Superior temporal gyrus (tissue), 1 donor: ENCODE data around the gene MTHFS.

Experiments
- DNase-seq: peaks from one replicate; pipeline ENCODE4 v3.0.0-alpha.2; 2016; ENCODE audit errors: extremely low spot score

MTHFS gene

DNA sequence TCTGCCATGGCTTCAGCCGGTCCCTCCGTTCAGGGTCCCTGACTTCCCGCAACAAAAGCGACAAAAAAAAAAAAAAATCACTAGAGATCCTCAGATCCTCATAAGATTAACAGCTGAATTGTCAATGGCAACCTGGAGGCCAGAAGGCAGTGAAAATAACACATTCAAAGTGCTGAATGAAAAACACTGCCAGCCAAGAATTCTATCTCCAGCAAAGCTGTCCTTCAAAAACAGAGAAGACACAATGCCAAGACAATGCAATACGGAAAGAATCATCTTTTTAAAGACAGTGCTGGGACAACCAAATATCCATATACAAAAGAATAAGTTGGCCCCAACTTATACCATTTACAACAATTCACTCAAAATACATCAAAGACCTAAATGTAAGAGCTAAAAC lies 21.6 kb downstream of the MTHFS start:
- DNase-seq: no peak

DNA sequence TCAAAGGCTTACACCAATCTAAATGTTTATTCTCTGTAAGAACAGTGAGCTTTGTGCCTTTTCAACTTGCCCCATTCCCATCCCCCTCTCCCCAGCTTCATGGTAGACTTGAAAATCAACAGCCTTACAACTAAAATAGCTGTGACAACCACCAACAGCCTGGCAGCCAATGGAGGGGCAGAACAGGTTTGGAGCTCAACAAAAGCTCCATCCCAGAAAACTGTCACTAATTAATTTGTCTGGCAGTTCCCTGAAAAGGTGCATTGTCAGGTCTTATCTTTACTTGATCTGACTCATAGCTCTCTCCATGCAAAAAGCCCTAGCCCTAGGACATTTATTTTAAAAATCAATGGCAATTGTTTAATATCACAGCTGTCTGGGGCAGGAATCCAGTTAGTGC lies 22.6 kb downstream of the MTHFS start:
- DNase-seq: no peak

DNA sequence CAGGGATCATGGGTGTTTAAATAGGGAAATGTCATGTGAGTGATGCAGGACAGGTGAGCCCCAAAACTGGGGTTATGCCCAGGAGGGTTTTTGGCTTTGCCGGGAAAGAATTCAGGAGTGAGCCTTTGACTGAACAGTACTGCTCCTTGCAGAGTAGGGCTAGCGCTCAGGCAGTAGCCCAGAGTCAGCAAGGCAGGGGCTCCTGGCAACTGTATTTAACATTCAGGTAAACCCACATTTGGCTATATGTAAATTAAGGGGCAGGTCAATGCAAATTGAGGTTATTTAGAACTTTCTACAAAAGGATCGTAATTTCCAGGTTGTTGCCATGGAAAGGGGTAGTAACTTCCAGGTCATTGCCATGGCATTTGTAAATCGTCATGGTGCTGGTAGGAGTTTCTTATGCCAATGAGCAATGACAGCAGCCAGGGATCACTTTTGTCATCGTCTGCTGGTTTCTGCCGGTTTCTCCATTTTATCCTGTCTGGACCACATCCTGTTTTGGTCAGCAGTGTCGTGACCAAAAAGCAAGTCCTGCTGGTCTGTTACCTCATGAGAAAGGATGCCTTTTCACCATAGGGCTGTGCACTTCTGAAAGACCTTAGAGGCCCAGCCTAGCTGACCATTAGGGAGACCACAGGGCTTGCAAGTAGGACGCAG lies 24.3 kb downstream of the MTHFS start:
- DNase-seq: no peak

DNA sequence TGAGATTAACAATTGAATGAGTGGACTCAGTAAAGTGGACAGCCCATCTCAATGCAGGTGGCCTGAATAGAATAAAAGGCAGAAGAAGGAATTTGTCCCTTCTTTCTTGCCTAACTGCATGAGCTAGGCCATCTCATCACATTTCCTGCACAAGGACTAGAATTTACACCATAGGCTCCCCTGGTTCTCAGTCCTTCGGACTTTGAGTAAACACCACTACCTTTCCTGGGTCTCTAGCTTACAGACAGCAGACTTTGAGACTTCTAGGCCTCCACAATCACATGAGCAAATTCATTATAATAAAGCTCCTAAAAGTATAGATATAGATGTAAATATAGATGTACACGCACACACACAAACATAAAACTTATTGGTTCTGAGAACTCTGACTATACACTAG lies 28.3 kb downstream of the MTHFS start:
- DNase-seq: no peak

DNA sequence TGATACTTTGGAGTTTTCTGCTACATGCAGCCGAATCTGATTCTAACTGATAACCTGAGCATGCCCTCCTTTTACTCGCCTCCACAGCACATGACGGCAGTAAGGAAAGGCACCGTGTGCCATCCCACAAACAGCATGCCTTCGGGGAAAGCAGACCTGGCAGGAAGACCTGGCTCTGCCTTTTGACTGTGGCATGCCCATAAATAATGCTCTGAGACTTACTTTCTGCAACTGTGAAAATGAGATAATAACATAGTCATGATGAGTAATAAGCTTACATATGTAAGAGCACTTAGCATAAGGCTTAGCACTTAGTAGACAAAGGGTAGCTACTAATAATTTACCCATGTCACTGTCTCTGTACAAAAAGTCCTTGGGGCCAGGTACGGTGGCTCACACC lies 32.9 kb downstream of the MTHFS start:
- DNase-seq: no peak

DNA sequence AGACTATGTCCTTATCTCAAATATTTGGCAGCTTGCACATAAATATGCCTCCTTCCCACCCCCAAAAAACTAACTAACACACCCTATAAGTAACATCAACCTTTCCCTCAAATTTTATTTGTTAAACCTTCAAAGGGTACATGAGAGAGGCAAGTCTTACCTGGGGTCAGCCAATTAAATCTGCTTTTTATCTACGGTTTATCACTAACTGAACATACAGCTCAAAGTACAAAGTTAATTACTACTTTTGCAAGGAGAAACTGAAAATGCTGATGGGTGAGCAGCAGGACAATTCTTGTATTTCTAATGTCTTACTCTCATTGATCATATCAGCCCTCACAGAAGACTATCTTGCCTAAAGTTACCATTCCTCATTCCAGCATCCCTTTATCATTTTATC lies 34.6 kb downstream of the MTHFS start:
- DNase-seq: no peak

DNA sequence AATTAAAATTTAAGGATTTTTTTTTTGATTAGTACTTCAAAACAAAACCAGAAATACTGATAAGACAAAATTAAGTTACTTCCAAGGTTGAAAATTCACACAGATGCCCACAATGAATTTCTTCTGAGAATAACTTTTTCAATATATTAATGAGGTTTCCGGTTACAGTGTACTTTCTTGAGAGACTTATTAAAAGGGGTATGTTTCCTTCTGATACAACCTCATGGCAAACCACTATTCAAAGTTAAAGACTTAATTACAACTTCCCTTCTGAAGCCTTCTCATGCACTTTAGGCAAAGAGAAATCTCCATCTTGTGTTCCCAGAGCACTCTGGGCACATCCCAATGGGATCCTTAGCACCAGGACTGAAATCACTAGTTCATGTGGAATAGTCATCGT lies 36.2 kb downstream of the MTHFS start:
- no peak for DNase-seq

DNA sequence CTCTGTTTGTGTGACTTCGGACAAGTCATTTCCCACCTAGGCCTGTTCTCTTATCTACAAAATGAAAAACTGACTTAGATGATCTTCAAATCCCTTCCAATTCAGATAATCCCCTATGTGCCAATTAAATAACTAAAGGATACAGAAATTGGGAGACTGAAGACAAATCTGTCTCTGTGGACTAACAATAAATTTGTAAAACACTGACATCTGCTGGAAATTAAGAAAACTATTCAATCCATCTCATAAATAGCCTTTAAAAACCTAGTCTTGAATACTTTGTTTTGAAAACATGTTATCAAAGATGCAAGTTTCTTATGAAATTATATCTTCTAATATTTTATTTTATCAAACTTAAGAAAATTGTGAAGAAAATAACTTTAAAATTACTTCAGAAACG lies 38.3 kb downstream of the MTHFS start:
- DNase-seq: peak; percentile 38

DNA sequence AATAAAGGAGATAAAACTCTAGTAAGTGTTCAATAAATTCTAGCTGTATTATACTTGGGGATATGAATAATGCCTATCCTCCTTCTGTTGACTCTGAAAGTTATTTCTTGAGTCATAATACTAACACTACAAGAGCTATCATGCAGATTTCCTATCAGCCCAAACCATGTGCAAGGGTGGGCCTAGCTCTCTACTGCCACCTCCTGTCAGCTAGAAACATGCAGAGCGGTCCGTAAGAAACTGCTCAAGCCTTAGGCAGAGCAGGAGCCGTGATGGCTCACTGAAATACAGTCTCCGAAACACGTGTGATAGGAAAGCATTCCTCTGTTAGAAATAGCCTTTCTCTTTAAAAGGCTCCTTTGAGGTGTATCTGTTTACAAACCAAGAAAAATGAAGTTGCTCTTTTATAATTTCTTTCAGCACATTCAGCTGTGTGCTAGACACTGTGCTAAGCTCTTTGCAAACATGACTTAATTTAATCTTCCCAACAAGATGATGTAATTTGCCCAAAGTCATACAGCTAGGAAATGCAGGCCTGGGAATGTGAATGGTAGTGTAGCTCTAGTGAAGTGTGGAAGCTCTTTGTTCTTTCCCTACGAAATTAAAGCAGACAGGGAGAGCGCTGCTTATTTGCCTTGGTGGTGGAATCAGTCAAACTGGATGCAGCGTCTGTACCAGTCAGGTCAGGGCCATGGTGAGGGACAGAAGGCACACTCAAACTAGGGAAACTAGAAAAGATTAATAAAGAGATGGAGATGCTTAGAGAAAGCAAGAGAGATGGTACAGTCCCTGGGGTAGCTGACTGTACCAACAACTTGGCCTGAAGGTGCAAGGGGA lies 43.1 kb downstream of the MTHFS start:
- peak; percentile 91 for DNase-seq

DNA sequence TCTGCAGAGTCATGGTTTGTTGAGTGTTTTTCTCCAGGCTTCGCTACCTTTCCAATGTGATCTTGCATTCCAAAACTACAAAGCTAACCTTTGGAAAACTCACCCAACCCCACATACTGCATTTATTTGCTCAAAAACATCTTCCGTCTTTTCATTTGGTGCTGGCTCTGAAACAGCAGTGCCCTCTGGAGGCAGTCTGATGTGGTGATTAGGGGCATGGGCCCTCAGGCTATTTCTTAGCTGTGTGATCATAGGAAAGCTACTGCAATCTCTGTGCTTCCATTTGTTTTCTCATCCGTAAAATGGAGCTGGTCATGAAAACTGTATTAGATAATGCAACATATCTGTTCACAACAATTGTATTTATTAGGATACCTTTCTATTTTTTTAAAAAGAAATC lies 47.0 kb downstream of the MTHFS start:
- peak; percentile 73 for DNase-seq

DNA sequence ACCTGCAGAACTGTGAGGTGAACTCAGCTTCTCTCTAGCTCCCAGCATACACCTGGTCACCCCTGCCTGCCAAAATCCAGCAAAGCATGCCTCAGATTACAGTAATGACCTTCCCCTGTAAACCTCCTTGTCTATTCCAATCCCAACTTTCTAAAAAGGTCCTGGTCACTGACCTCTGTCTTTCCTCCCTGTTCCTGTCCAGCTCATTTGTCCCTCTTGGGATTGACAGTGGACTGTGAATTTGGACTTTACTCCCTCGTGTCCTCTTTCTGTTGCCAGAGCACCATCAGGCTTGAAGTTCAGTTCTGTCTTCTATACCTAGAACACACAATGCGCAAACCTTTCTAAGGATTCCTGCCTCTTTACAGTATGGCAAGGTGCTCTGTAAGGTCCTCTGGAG lies 50.3 kb downstream of the MTHFS start:
- DNase-seq: no peak

DNA sequence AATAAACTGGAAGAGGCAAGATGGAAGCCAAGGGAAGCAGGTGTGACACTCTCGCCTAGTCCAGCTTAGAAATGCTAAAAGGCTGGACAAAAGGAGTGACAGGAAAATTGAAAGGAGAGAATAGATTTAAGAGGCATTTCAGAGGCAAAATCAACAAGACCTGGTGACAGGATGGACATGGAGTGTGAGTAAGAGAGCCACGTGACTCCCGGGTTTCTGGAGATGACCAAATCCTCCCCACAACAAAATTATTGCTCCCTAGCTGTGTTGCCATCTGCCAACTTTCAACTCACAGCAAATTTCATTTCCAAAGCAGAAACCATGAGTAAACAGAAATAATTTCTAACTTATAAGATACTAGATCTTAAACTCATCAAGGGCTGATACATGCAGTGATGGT lies 52.6 kb downstream of the MTHFS start:
- no peak for DNase-seq

DNA sequence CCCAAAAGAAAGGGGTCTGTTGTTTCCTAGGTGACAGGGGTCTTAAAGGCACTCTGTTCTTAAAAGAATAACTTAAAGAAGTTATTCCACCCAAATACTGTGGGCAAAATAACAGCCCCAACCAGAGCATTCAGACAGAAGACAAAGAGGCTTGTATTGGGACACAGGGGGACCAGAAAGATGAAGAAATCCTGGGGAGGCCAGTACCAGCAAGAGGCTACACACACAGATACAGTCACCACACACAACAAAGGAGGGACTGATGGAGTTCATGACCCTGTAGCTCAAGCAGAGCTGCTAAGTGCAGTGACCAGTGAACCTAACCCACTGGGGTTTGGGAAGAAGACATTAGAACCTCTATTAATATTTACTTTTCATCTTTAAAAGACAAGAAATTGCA lies 59.0 kb downstream of the MTHFS start:
- DNase-seq: no peak

DNA sequence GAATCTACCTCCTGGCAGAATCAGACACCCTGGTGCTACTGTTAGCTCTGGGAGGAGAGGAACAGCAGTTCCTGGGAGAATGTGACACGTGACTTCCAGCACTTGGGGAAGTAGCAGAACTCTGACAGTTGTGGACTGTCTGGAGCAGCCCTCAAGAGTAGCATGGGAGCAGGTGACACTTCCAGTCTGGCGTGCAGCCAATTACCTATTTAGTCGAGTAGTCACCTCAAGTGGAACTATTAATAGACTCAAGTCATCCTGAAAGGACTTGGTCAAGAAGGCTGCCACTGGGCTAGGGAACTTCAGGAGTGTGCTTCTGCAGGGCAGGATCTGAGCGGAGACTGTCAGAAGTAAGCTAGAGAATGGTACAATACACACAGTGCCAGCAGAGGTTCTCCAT lies 62.3 kb downstream of the MTHFS start:
- no peak for DNase-seq

DNA sequence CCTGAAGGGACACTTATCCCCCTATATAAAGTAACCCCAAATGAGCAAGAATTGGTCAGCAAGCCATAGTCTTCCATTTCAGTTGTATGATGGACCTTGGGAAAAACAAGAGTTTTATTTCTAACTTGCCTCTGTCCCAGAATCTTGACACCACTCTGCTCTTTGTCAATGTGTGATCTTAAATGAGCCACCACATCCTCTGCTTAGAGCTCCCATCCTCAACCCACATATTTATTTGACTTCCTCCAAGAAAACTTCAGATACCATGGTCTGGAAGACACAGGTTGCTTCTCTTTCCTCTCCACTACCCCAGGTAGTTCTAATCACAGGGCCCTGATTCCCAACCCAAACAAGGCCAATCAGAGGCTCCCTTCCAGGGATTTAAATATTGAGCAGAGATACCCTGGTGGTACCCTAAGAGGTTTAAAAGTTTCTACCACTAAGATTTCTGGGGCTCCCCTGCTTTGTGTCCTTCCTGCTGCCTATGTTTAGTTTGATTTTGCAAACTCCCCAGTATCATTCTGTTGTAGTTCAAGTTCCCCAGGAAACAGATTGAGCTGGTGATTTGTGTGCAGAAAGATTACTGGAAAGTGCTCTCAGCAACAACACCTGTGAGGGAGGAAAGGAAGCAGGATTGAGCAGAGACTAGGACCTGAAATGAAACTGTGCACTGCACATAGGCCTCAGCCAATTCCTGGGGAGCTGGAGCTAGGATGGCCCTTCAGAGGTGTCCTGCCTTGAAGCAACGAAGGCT lies 64.3 kb downstream of the MTHFS start:
- DNase-seq: no peak

DNA sequence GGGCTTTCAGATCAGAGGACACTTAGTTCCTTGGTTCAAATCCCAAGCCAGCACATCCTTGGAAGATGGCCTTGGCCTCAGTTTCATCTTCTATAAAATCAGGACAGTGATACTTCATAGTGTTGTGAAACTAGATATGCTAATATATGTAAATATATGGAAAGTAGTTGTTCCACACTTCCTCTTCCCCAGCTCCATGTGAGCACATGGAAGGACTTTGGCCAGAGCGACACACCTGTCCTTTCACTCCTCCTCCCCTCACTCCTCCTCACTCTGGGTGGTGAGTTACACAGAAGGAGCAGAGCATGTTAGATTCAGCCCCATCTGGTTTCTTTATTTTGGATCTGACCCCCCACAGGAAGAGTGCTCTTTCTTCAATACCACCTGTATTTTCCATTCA lies 65.2 kb downstream of the MTHFS start:
- no peak for DNase-seq

DNA sequence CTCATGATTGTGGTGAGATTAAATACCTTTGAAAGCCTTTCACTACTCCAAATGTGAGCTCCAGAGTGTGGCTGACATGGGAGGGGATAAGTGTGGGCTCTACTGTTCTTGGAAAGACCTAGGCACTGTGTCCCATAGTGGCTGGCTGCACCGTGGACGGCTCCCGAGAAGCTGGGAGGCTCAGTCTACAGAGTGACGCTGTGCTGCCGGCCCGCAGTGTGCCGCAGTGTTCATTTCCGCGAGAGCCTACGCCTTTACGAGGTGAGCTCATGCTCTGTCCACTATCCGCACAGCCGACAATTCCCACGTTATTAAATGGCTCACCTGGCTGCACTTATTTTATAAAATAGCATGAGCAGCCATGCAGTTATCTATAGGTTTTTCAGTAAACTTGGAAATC lies 66.9 kb downstream of the MTHFS start:
- no peak for DNase-seq

DNA sequence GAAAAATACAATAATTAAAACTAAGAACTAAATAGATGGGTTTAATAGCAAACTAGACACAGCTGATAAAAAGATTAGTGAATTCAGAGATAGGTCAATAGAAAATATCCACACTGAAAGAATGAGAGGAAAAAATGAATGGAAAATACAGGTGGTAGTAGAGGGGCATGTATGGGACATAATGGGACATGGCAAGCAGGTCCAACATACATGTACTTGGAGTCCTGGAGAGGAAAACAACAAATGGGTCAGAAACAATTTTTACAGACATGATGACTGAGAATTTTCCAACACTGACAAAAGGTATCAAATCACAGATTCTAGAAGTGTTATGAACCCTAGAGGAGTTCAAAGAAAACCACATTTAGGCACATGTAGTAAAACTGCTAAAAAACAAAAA lies 68.4 kb downstream of the MTHFS start:
- no peak for DNase-seq

DNA sequence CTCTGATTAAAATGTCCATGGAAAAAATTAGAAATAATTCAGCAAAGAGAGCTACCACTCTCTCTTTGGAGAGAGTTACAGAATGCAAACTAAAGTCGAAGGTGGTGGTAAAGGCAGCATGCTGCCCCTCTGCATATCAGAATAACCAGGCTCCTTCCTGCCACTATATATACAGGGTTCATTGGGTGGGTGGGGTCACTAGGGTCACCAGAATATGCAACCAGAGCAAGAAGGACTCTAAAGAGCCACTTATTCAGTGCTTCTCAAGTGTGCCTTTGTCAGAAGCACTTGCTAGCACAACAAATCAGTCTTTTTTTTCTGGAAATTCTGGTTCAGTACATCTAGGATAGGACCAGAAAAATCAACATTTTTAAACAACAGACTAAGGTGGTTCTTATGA lies 70.0 kb downstream of the MTHFS start:
- no peak for DNase-seq

DNA sequence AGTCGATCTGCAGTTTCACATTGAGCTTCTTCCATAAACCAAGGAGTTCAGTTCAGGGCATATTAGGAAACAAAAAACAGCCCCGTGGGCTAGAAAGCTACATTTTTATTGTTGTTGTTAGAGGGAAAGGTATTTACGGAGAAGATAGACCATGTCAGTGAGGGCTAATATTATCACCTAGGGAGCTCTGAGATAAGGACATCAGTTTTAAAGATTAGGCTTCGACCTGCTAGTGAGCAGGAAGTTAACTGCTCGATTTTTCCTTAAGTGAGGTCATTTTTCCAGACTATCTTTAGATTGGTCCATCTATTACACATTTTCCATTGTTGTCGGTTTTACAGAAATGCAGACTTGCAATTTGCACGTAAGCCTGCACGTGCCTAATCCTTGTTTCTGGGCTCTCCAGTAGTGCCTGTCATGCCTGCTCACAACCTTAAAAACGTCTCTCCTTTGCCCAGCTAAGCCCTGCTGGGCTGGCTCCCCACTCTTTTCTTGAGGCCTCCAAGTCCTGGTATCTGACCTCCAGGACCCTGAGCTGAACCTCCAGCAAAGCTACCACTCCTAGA lies 72.6 kb downstream of the MTHFS start:
- DNase-seq: no peak

DNA sequence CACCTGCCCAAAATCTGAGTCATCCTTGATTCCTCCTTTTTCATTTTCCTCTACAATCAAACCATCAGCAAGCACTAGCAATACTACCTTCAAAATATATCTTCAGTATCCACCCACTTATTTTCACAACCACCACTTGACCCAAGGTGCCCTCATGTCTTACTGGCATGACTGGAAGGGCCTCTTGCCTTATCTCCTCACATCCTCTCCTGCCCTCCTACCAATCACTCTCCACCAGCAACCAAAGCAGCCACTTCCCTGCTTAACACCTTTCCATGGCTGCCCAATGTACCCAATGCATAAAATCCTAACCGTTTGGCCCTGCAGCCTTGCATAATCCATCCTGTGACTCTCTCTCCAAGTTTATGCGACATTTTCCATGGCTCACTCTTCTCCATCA lies 76.0 kb downstream of the MTHFS start:
- DNase-seq: no peak

DNA sequence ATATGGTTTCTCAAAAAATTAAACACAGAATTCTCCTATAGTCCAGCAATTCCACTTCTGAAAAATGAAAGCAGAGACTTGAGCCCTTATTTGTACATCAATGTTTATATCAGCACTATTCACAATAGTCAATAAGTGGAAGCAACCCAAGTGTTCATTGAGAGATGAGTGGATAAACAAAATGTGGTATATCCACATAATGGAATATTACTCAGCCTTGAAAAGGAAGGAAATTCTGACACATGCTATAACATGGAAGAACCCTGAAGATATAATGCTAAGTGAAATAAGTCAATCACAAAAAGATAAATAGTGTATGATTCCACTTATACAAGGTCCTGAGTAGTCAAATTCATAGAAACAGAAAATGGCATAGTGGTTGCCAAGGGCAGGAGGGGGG lies 76.6 kb downstream of the MTHFS start:
- no peak for DNase-seq

DNA sequence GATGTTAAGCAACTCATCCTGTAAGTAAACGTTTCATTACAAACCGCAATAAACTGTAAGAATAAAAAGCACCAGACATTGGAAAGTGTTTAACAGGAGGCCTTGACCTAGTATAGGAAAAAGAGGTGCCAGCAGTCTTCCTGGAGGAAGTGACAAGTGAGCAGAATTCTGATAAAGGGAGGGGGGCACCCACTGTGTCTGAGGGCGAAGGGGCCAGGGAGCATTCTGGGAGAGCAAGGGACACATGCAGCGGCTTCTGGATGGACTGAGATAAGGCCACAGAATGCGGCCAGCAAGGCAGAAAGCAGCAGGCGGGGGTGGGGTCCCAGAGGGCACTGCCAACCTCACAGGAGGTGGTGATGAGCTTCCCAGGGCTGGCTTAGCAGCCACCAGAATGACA lies 80.2 kb downstream of the MTHFS start:
- no peak for DNase-seq
